GM12864 (cell line): ENCODE results near the gene DIP2A.

Experiments
- DNase-seq: peaks from one replicate; pipeline ENCODE4 v3.0.0-alpha.2; 2011; ENCODE audit warnings: low read depth
- H3K4me3 ChIP-seq: 2 replicates; pipeline ENCODE4 v1.5.1; 2011; ENCODE audit warnings: mild to moderate bottlenecking, low read depth, low read length, control low read depth
- CTCF ChIP-seq: IDR thresholded peaks from 2 replicates; pipeline ENCODE4 v1.5.1; 2011; ENCODE audit warnings: low read depth, mild to moderate bottlenecking, moderate library complexity, low read length, control low read depth, inconsistent platforms; ENCODE audit errors: missing control alignments

The DIP2A gene

DNA sequence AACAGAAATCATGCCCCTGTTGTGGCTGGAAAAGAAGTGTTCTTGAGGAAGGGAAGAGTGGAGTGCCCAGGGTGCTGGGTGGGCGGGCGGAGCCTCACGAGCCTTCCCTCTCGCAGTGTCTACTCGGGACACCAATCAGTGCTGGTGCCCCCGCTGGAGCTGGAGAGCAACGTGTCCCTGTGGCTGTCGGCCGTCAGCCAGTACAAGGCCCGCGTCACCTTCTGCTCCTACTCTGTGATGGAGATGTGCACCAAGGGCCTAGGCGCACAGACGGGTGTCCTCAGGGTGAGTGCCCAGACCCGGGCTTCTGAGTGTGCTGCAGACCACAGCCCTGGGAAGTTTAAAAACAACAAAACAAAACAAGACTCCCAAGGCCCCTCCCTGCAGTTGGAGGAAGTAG lies 98.8 kb downstream of the DIP2A start:
- DNase-seq: no peak
- TF ChIP-seq CTCF: no peak

DNA sequence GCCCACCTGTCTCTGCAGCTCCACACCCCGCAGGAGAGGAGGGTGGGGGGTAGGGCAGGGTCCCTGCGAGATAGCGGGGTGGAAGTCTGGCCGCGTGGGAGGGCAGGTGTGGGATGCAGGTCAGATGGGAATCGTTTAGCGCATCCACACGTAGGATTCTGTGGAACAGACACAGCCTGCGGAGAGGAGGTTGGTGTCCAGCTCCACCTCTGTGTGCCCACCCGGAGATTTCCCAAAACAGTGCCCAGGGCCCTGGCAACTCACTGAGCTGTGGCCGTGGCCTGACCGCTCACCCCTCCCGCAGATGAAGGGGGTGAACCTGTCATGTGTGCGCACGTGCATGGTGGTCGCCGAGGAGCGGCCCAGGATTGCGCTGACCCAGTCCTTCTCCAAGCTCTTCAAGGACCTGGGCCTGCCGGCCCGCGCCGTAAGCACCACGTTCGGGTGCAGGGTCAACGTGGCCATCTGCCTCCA lies 99.3 kb downstream of the DIP2A start:
- TF ChIP-seq CTCF: no peak
- DNase-seq: no peak
- H3K4me3 ChIP-seq: no peak overlapping the region

More for the DNA sequence above, 98.8 kb downstream of the DIP2A start:
- H3K4me3 ChIP-seq: no peak overlapping the region

DNA sequence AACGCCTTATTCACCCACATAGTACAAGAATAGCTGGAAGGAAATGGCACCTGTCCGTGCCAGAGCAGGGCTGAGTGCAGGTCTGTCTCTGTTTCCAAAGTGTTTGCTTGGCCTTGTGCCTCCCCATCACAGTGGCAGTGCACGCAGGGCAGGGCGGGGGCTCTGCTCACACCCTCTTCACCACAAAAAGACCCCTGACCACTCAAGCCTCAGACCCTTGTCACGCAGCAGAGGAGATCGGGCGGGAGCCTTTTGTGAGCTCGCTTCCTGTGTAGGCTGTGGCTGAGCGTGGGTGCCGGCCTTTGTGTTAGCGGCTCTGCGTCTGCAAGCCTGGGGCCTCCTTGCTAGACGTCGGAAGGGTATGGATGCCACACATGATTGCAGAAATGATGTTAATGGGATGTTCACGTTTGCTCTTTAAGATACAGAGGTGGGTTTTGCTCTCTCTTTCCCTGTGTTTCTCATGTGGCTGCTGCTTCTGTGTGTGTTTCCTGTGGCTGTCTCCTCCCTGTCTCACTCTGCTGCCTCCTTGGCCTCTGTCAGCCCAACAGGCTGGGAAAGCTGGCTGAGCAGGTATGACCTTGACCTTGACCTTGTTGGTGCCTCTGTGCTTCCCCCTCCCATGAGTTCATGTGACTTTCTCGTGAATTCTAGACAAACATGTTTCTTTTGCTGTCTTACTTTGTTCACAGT lies 100.7 kb downstream of the DIP2A start:
- H3K4me3 ChIP-seq: no peak overlapping the region
- TF ChIP-seq CTCF: no peak
- no peak for DNase-seq

DNA sequence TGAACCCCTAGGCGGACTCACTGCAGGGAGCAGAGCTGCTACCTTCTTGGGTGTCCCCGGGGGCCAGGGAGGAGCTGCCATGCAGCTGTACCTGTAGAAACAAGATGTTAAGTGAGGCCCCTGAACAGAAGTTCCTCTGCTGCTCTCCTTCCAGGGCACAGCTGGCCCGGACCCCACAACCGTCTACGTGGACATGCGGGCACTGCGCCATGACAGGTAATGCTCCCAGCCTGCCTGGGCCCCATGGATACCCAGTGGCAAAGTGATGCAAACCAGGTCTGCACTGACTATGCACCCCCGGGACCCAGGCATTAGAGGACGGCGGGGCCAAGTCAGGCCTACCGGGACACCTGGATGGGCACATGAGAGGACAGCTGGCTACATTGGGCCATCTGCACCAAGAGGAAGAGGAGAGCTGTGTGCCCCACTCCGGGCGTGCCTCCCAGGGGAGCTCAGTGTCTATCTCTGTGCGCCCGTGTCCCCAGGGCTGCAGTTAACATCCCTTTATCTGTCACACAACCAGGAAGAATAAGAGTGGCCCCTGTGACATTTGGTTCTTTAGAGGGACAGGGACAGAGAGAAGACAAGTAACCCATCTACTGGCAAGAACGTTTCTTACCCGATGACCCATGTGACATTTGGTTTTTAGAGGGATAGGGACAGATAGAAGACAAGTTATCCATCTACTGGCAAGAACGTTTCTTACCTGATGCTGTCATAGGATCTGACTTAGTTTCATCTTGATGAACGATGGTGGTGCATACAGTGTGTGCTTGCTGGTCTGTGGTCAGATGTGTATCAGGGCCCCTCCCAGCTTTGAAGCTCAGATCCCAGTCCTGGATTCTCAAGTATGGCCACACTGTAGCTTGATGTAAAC lies 102.1 kb downstream of the DIP2A start:
- no peak for TF ChIP-seq CTCF
- DNase-seq: no peak
- no peak overlapping the region for H3K4me3 ChIP-seq

- DNase-seq: no peak
- TF ChIP-seq CTCF: no peak
Measured at GRCh38 chr21:46561445-46562090, 102.9 kb downstream of the DIP2A start.

DNA sequence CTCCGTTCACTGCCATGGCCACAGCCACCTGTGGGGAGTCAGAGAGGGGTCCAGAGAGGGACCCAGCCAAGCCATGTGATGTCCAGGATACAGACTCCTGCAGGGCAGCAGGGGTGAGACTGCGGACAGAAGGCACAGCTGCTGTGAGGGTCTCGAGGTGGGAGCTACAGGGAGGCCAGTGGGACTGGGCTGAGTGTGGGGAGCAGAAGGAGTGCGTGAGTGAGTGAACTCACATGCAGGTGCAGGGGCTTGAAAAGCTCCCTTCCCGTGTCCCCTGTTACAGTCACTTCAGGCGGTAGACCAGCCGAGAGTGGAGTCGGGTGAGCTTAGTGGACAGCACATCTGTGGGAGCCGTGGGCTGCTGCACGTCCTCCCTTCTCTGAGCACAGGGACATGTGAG lies 103.8 kb downstream of the DIP2A start:
- no peak for TF ChIP-seq CTCF
- DNase-seq: no peak
- H3K4me3 ChIP-seq: no peak overlapping the region

More at GRCh38 chr21:46561445-46562090, 102.9 kb downstream of the DIP2A start:
- H3K4me3 ChIP-seq: no peak overlapping the region
